ENCODE measurements around the gene CLIC3. TPM values are rescaled to one million over a fixed set of nuclear protein-coding genes. Genes with fewer than 3 reads are reported as not detected.
A peak's percentile ranks its signal among the peaks of the same experiment; 100 is the strongest.

The CLIC3 gene
- total RNA-seq, 3 donors from 2014 or later (not counting 1 experiment from before 2014, with no cell fraction given): 144 to 286 (median 161) TPM

- H3K27ac Mint-ChIP-seq: peak overlapping the region; percentile 89 to 93
- H3K27me3 Mint-ChIP-seq (ENCODE audit: low read depth in 2 of 2): no peaks in the 10 kb centered on the region
- ATAC-seq (no peak), DNase-seq (no peak)
- Histone ChIP-seq H3K4me1 (ENCODE audit: control insufficient read depth, insufficient read depth, low read length) (peaks cover 62% of the 10 kb centered on the region), H3K4me3 (ENCODE audit: low read length) (no peak overlapping the region), H3K27ac (ENCODE audit: low read length) (no peak overlapping the region), H3K9me3 (ENCODE audit: control insufficient read depth, insufficient read depth, low read length) (no peaks in the 10 kb centered on the region), H3K36me3 (ENCODE audit: control insufficient read depth, insufficient read depth, low read length) (peaks cover 24% of the 10 kb centered on the region), H3K27me3 (ENCODE audit: control insufficient read depth, insufficient read depth, low read length) (no peaks in the 10 kb centered on the region)
- H3K9me3 Mint-ChIP-seq: no peaks in the 10 kb centered on the region
- H3K4me1 Mint-ChIP-seq: peaks cover 7 to 33% of the 10 kb centered on the region in 2 donors
- WGBS (ENCODE audit: insufficient coverage): 85% methylated on average over 30 of the region's 30 CpGs
- peak overlapping the region; percentile 88 for H3K4me3 Mint-ChIP-seq
- intact Hi-C loops (cut with micrococcal nuclease): no loop called here
- no peak for TF ChIP-seq CTCF (IDR thresholded peaks at IDR 0.05)
- no peaks in the 10 kb centered on the region for H3K36me3 Mint-ChIP-seq
Observed at GRCh38 chr9:136945333-136946227, 50.8 kb downstream of the CLIC3 start.

Other genes with a start within 250 kb of the CLIC3 start
- not detected for gene LCN6, start 248.0 kb downstream of the CLIC3 start, total RNA-seq
- gene LCN8, start 238.3 kb downstream of the CLIC3 start, total RNA-seq: not detected
- not detected for gene LCN15, start 232.1 kb downstream of the CLIC3 start, total RNA-seq
- 10 to 100 TPM; 22.4 to 26.9 (median 26.6) TPM for gene TMEM141, start 205.2 kb downstream of the CLIC3 start, total RNA-seq
- under 1 TPM; 0.56 to 0.75 (median 0.65) TPM for gene CCDC183, start 200.2 kb downstream of the CLIC3 start, total RNA-seq
- 10 to 100 TPM; 72.7 to 82.5 (median 75.9) TPM for gene RABL6, start 188.6 kb downstream of the CLIC3 start, total RNA-seq
- gene AJM1, start 154.1 kb downstream of the CLIC3 start, total RNA-seq: 10 to 100 TPM; 26.6 to 35.6 (median 31.5) TPM
- gene PHPT1, start 147.2 kb downstream of the CLIC3 start, total RNA-seq: 10 to 100 TPM; 63.5 to 69.8 (median 67.7) TPM
- gene MAMDC4, start 144.2 kb downstream of the CLIC3 start, total RNA-seq: 1 to 10 TPM; 4.6 to 6.5 (median 5.8) TPM
- gene EDF1, start 130.3 kb downstream of the CLIC3 start, total RNA-seq: 100 to 1,000 TPM; 208 to 255 (median 227) TPM
- 10 to 100 TPM; 17.4 to 35.5 (median 25.0) TPM for gene TRAF2, start 110.1 kb downstream of the CLIC3 start, total RNA-seq
- 100 to 1,000 TPM; 117 to 144 (median 136) TPM for gene FBXW5, start 51.8 kb downstream of the CLIC3 start, total RNA-seq
- gene C8G, start 51.3 kb downstream of the CLIC3 start, total RNA-seq: 1 to 10 TPM; 3.9 to 8.5 (median 7.3) TPM
- gene LCN12, start 44.3 kb downstream of the CLIC3 start, total RNA-seq: 10 to 100 TPM in 1 of 3 donors, 1 to 10 TPM in 2; 9.2 to 11.3 (median 9.8) TPM
- 100 to 1,000 TPM; 157 to 361 (median 296) TPM for gene PTGDS, start 19.1 kb downstream of the CLIC3 start, total RNA-seq
- 1 to 10 TPM; 4.9 to 8.4 (median 8.2) TPM for gene LCNL1, start 13.6 kb downstream of the CLIC3 start, total RNA-seq
- gene PAXX, start 4.1 kb downstream of the CLIC3 start, total RNA-seq: 100 to 1,000 TPM; 161 to 188 (median 161) TPM
- 100 to 1,000 TPM; 356 to 416 (median 357) TPM for gene ABCA2, start 31.7 kb upstream of the CLIC3 start, total RNA-seq
- 1 to 10 TPM in 2 of 3 donors, under 1 TPM in 1; 0.99 to 5.1 (median 3.9) TPM for gene FUT7, start 35.5 kb upstream of the CLIC3 start, total RNA-seq
- gene NPDC1, start 49.6 kb upstream of the CLIC3 start, total RNA-seq: 1 to 10 TPM in 2 of 3 donors, under 1 TPM in 1; 0.87 to 5.6 (median 3.4) TPM
- gene ENTPD2, start 57.5 kb upstream of the CLIC3 start, total RNA-seq: not detected
- 1 to 10 TPM in 2 of 3 donors, under 1 TPM in 1; 0.59 to 2.6 (median 1.0) TPM for gene SAPCD2, start 74.0 kb upstream of the CLIC3 start, total RNA-seq
- gene UAP1L1, start 80.9 kb upstream of the CLIC3 start, total RNA-seq: 10 to 100 TPM; 10.5 to 25.8 (median 19.3) TPM
- 10 to 100 TPM; 75.1 to 99.4 (median 80.4) TPM for gene MAN1B1, start 90.4 kb upstream of the CLIC3 start, total RNA-seq
- 100 to 1,000 TPM; 233 to 264 (median 251) TPM for gene DPP7, start 118.2 kb upstream of the CLIC3 start, total RNA-seq
- gene GRIN1, start 142.6 kb upstream of the CLIC3 start, total RNA-seq: not detected
- gene LRRC26, start 173.5 kb upstream of the CLIC3 start, total RNA-seq: not detected
- gene TMEM210, start 175.5 kb upstream of the CLIC3 start, total RNA-seq: not detected
- gene ANAPC2, start 192.0 kb upstream of the CLIC3 start, total RNA-seq: 100 to 1,000 TPM; 146 to 172 (median 171) TPM
- 10 to 100 TPM; 45.1 to 53.5 (median 52.2) TPM for gene SSNA1, start 192.1 kb upstream of the CLIC3 start, total RNA-seq
- gene TPRN, start 204.2 kb upstream of the CLIC3 start, total RNA-seq: 10 to 100 TPM in 1 of 3 donors, 1 to 10 TPM in 2; 8.2 to 10.6 (median 8.4) TPM
- gene TMEM203, start 209.1 kb upstream of the CLIC3 start, total RNA-seq: 10 to 100 TPM; 22.1 to 30.5 (median 27.1) TPM
- 10 to 100 TPM; 31.1 to 36.0 (median 31.9) TPM for gene NDOR1, start 209.1 kb upstream of the CLIC3 start, total RNA-seq
- 1 to 10 TPM in 1 of 3 donors, under 1 TPM in 2; 0.82 to 1.6 (median 0.93) TPM for gene RNF208, start 225.7 kb upstream of the CLIC3 start, total RNA-seq
- gene CYSRT1, start 228.6 kb upstream of the CLIC3 start, total RNA-seq: under 1 TPM in 1 of 3 donors, not detected in 2; 0.38 TPM
- not detected for gene RNF224, start 230.9 kb upstream of the CLIC3 start, total RNA-seq
- gene SLC34A3, start 234.3 kb upstream of the CLIC3 start, total RNA-seq: not detected
- gene TUBB4B, start 244.7 kb upstream of the CLIC3 start, total RNA-seq: 100 to 1,000 TPM in 1 of 3 donors, 10 to 100 TPM in 2; 84.4 to 121 (median 93.9) TPM